Fibroblast of upper back skin (primary cell): ENCODE results near the gene SLC4A8.

Experiments
- DNase-seq: peaks from one replicate; pipeline ENCODE4 v3.0.0-alpha.2; 2013

The SLC4A8 gene

GRCh38 chr12:51424662-51425539, at the start of gene SLC4A8:
SLC4A8 (plus strand) TSS chr12:51424831; CDS start chr12:51424988, 157 bp downstream.
- peak; percentile 87 for DNase-seq

- no peak for DNase-seq
These were observed 49.8 kb upstream of the SLC4A8 start for GRCh38 chr12:51374856-51375255.

- peak; percentile 41 for DNase-seq
These were observed 47.3 kb upstream of the SLC4A8 start for GRCh38 chr12:51377099-51377984.

- no peak for DNase-seq
These were observed 45.9 kb upstream of the SLC4A8 start for GRCh38 chr12:51378749-51379148.

- DNase-seq: no peak
These were observed 45.1 kb upstream of the SLC4A8 start for GRCh38 chr12:51379571-51379970.

- peak; percentile 50 for DNase-seq
These were observed 43.2 kb upstream of the SLC4A8 start for GRCh38 chr12:51381226-51382079.

GRCh38 chr12:51382173-51382572, 42.5 kb upstream of the SLC4A8 start:
- DNase-seq: no peak

GRCh38 chr12:51383269-51383905, 41.2 kb upstream of the SLC4A8 start:
- no peak for DNase-seq

GRCh38 chr12:51386351-51386750, 38.3 kb upstream of the SLC4A8 start:
- no peak for DNase-seq

- peak; percentile 55 for DNase-seq
These were observed 36.4 kb upstream of the SLC4A8 start for GRCh38 chr12:51388069-51388799.

- no peak for DNase-seq
These were observed 35.8 kb upstream of the SLC4A8 start for GRCh38 chr12:51388846-51389245.

GRCh38 chr12:51389302-51389999, 35.2 kb upstream of the SLC4A8 start:
- DNase-seq: peak; percentile 47

- DNase-seq: no peak
These were observed 34.2 kb upstream of the SLC4A8 start for GRCh38 chr12:51390457-51390856.

GRCh38 chr12:51390891-51391282, 33.7 kb upstream of the SLC4A8 start:
- DNase-seq: peak; percentile 28

- DNase-seq: no peak
These were observed 33.1 kb upstream of the SLC4A8 start, which contains the start of gene GALNT6 for GRCh38 chr12:51391283-51392123. GALNT6 (minus strand) TSS chr12:51391406; CDS start chr12:51379781, 11,625 bp downstream.

GRCh38 chr12:51392556-51393237, 31.9 kb upstream of the SLC4A8 start:
- DNase-seq: peak; percentile 36

- DNase-seq: peak; percentile 89
These were observed 30.7 kb upstream of the SLC4A8 start for GRCh38 chr12:51393676-51394545.
